ENCODE results near the gene EFCAB7. TPM values are rescaled to one million over a fixed set of nuclear protein-coding genes. Genes with fewer than 3 reads are reported as not detected.

The EFCAB7 gene
- total RNA-seq, 1 experiment from 2014 or later: 6.9 TPM

DNA sequence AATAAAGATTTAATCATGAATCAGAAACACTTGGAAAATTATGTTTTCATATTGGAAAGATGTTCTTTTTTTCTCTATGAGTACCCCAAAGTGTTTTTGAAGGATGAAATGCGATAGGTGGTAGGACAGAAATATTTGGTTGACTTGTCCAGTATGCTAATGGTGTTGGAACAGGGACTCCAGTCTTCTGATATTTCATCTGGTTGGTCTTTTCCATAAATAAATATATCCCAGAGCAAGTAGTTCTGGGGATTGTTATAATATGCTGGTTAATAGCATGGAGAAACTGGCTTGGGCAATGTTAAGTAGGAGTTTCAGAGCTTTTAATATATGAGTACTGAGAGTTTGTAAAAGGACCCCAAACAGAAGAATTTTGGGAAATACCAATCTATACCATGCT, 78.6 kb downstream of the EFCAB7 start:
- DNase-seq (ENCODE audit: low read depth): no peak

DNA sequence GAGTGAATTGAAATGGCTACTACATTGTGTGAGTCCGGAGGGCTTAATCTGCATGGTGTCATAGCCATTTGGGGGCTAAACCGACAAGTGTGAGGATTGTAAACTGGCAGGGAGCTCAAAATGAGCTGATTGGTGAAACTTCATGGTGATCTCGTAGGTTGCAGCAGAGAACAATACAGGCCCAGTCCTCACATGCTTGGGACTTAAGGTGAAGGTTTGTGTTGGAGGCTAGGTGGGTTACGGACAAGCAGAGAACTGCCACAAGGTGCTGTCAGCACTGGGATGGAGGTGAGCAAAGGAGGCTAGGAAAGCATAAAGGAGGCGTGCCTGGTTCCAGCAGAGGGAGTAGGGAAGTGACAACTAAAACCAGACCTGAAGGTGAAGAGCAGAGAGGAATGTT, 79.3 kb downstream of the EFCAB7 start:
- no peak for DNase-seq (ENCODE audit: low read depth)

DNA sequence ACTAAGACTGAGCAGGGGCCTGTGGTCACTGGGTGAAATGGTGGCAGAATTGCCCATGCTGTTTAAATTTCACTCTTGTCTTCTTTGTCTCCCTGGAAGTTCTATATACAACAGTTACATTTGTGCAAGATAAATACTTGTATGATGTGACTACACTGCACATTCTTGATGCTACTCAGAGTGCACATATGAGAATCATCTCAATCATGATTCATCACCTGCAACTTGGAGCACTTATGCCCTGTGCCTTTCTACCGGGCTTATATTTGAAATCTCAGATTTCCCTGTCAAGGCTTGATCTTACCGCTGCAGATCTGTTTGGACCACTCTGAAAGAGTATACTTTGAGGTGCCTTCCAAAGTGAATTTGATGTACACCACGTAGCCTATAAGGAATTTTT, 80.5 kb downstream of the EFCAB7 start:
- no peak for DNase-seq (ENCODE audit: low read depth)

DNA sequence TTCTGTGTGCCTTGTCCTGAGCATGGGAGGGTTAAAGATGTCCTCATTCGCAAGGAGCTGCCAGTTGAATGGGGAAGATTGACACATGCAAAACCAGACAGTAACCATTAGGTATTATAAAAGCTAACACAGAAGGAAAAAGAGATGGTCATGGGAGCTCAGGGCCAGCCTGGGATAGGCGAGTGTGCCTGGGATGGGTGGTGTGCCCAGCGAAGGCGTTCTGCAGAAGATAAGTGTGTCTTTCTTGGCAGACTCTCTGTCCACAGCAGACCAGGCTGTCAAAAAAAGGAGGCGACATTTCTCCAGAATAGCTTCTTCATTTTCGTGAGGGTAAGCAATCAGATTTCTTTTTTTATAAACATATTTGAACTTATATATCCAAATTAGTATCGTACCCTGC, 84.0 kb downstream of the EFCAB7 start:
- no peak for DNase-seq (ENCODE audit: low read depth)

DNA sequence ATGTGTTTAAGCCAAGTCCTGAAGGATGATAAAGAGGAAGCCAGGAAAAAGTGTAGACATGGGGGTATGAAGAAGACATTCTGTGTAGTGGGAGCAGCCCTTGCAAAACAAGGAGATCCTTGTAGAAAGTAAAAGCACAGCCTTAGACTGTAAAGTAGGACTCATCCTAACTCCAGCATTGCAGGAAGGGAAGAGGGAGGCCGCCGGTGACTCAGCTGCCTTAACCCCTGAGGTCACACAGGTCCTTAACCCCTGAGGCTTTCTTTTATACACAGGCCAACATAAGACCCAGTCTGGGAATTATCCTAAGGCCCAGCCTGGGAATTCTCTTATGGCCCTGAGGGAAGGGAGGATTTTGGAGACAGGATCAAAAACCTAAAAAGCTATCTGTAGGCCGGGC, 87.9 kb downstream of the EFCAB7 start:
- DNase-seq (ENCODE audit: low read depth): peak; percentile 50

DNA sequence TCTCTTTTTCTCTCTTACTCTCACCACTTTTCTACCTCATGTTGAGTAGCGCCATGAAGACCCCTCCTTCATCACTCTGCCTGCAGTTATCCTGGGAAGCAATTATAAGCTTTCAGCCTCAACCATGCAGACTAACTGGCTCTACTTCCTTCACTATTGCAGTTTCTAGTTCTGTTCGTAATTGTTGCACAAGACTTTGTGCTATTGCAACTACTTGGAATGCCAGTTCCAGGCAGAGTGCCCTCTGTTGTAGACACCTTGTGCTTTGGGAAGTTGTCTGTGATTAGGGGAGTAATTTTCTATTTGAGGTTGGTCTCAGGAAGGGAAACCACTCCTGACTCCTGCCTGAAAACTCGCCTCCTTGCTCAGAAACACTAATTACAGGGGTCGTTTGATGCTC, 89.2 kb downstream of the EFCAB7 start:
- no peak for DNase-seq (ENCODE audit: low read depth)

DNA sequence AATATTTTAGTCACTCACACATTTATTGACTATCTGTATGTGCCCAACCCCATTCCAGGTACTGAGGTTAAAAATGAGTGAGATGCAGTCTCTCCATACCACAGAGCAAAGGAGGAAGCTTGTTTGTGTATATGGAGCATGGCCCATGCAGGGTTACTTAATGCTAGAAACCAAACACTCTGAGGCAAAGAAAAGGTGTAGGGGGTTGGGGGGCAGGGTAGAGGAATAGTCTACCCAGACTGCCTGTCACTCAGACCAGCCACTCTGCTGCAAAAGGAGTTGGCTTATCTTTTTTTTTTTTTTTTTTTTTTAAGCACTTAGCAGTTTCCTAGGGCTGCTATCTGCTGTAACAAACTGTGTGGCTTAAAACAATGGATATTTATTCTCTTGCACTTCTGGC, 89.6 kb downstream of the EFCAB7 start:
- DNase-seq (ENCODE audit: low read depth): no peak

DNA sequence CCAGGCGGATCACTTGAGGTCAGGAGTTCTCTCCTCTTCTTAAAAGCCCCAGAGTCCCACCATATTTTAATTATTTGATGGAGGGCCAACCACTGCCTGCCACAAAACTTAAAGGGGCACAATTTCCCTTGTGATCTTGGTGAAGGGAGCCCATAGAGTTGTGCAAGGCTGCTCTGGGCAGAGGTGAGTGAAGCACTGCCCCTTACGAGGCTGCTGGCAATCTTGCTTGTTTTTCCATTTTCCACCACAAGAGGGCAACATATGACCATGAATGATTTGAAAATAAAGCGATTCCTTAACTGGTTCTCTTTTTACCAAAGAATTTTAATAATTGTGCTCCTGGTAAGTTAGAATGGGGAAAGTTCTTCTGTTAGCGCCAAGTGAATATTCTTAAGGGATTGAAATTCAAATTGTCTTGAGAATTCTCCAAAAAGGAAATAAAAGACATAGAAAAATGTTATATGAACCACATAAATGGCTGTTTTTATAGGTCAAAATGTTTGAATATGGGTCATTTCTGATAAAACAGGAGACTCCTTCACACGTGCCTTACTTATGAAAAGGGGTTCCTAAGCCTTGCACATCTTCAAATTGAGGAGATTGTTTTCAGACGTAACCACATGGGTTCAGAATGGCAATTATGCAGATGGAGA, 92.6 kb downstream of the EFCAB7 start:
- DNase-seq (ENCODE audit: low read depth): peak; percentile 73

DNA sequence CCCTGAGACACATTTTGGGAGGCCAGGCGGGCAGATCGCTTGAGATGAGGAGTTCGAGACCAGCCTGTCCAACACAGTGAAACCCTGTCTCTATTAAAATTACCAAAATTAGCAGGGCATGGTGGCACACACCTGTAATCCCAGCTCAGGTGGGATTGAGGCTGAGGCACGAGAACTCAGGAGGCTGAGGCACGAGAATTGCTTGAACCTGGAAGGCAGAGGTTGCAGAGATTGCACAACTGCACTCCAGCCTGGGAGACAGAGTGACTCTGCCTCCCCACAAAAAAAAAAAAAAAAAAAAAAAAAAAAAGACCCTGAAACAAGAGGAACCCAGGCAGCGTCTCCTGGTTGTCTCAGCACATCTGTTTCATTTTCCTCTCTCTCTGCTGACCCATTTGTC, 94.1 kb downstream of the EFCAB7 start:
- no peak for DNase-seq (ENCODE audit: low read depth)

DNA sequence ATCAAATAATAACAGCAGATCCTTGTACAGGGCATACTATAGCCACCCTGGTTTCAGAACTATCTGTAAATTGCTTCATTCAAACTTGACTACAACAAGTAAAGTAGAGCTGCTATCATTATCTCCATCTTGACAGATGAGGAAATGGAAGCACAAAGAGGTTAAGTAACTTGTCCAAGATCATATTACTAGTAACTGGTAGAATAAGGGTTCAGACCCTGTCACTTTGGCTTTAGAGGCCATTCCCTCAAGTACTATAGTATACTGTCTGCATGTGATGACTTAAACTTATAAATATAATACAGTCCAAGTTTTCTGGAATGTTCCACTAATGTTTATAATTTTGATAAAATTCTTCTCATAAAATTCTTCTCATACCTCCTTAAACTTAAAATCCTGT, 94.7 kb downstream of the EFCAB7 start:
- no peak for DNase-seq (ENCODE audit: low read depth)

DNA sequence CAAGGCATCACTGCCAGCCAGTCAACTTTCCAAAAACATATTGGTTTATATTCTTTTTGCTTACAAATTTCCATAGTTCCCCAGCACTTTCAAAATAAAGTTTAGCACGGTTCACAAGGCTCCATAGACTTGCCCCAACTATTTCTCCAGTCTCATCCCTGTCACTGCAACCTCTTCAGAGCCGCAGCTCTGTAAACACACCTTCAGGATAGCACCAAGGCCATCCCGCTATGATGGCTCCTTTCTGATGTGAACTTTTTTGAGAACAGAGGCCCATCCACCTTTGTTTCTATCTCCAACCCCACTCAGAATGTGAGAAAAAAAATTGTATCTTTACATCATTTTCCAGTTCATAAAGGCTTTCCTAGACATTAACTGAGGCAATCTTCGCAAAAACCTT, 96.2 kb downstream of the EFCAB7 start:
- DNase-seq (ENCODE audit: low read depth): no peak

DNA sequence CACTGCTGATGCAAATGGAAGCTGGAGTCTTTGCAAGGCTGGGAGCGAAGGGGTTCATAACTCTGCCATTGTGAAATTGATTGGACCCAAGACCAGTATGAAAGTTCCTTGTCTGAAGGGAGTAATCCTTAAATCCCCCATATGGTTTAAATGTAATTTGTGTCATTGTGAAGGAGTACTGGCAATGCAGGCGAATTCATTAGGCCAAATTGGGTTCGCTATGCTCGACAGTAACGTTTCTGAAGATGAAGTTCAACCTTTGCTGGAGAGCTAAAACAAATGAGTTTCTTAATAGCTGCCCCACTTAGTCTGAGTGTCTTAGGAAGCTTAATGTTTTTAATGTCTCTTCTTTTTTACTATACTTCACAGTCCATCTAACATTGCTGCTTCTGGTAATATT, 97.3 kb downstream of the EFCAB7 start:
- no peak for DNase-seq (ENCODE audit: low read depth)

DNA sequence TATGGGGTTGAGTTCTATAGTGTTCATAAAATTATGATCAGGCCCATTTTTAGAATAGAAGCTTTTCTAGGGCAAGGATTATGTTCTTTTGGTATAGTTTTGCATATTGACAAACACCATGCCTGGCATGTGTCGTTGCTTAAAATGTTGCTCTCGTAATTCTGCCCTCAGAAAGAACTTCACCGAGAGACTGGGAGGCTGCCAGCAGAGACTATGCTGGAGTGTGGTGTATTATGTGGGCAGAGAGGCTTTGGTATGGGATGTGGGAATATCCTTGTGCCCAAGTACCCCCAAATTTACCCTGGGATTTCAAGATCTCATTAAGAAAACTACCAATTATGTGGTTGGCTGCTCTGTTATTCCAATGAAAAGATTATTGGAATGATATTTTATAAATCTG, 97.8 kb downstream of the EFCAB7 start:
- DNase-seq (ENCODE audit: low read depth): no peak

DNA sequence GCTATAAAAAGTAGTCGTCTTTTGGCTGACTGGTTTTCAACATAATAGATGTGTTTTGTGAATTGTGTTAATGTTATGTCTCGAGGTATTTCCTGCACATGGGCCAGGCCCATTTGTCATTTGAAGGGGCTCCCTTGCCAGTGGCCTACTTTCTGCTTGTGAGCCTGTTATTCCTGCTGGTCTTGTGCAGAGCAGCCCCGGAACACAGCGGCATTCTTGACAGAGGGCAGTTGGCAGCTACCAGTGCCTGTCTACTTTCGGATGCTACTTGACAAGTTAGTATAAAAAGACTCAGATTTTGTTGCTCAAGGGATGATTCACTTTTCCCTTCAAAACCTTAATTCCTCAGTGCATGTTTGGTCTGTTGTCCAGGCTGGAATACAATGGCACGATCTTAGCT, 98.4 kb downstream of the EFCAB7 start:
- no peak for DNase-seq (ENCODE audit: low read depth)

Other genes starting within 250 kb of the EFCAB7 start
- gene FOXD3, start 201.0 kb upstream of the EFCAB7 start, total RNA-seq (2014; rRNA removed; shearing (Covaris generic)): 0.20 TPM in 1 of 2 replicates, not detected in the other
- gene ALG6, start 155.9 kb upstream of the EFCAB7 start, total RNA-seq (2014; rRNA removed; shearing (Covaris generic)): 23.6 and 25.3 TPM in 2 replicates
- gene ITGB3BP, start 300 bp upstream of the EFCAB7 start, total RNA-seq (2014; rRNA removed; shearing (Covaris generic)): 63.0 and 69.4 TPM in 2 replicates
- gene PGM1, start 69.9 kb downstream of the EFCAB7 start, total RNA-seq (2014; rRNA removed; shearing (Covaris generic)): 101 and 119 TPM in 2 replicates